ENCODE data around the gene GRIK3. TPM values are rescaled to one million over a fixed set of nuclear protein-coding genes. Genes with fewer than 3 reads are reported as not detected.

The GRIK3 gene
- polyA plus RNA-seq, 2 of the 4 experiments (the other 2 are of a cell fraction): not detected

DNA sequence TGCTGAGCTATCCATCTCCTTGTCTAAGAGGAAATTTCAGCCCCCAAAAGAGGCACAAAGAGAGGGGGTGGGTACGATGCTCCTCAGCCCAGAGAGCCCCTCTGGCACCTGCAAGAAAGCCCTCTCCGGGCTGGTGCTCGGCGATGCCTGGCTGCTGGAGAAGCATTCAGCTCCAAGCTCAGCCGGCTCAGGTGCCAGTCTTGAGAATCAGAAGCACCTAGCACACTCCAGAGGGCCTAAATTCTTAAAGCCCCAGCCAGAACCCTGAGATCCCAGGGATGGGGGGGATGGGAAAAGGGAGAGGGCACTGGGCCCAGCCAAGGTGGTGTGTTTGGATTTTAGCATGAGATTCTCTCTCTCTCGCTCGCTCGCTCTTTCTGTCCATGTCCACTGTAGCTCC, 2.9 kb downstream of the GRIK3 start:
- POLR2A ChIA-PET: no interaction called here
- H3K27ac ChIP-seq: no peak overlapping the region
- H3K4me2 ChIP-seq: no peak overlapping the region
- no peak overlapping the region for H3K4me3 ChIP-seq
- DNase-seq (ENCODE audit: low read depth in 1 of 2, low spot score in 1 of 2) (no peak), FAIRE-seq (no peak), ATAC-seq (no peak)
- H3K4me1 ChIP-seq: no peaks in the 10 kb centered on the region
- CTCF ChIA-PET: no interaction called here
- H3K9me3 ChIP-seq: no peaks in the 10 kb centered on the region
- TF ChIP-seq CHD4 (IDR thresholded peaks at IDR 0.05; ENCODE audit: borderline replicate concordance) (no peak), NR3C1 (IDR thresholded peaks at IDR 0.05) (no peak), HOXA7 (CRISPR knock-in tag; IDR thresholded peaks at IDR 0.05) (no peak), ESRRA (IDR thresholded peaks at IDR 0.05; ENCODE audit: borderline replicate concordance, low read length) (no peak), PBX3 (IDR thresholded peaks at IDR 0.05) (no peak), HEYL (CRISPR knock-in tag; IDR thresholded peaks at IDR 0.05) (no peak), CEBPB (IDR thresholded peaks at IDR 0.05) (no peak), MYC (IDR thresholded peaks at IDR 0.05; ENCODE audit: borderline replicate concordance, low read length) (no peak)
- TF ChIP-seq, protein P1, sequence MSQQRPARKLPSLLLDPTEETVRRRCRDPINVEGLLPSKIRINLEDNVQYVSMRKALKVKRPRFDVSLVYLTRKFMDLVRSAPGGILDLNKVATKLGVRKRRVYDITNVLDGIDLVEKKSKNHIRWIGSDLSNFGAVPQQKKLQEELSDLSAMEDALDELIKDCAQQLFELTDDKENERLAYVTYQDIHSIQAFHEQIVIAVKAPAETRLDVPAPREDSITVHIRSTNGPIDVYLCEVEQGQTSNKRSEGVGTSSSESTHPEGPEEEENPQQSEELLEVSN (IDR thresholded peaks at IDR 0.05; ENCODE audit: borderline replicate concordance, low read depth): no peak
- 78% methylated on average over 3 of the region's 8 CpGs for WGBS (ENCODE audit: missing lambda C conversion rate)

GRCh38 chr1:37028981-37029617, 5.2 kb downstream of the GRIK3 start:
- no peak for FAIRE-seq
- POLR2A ChIA-PET: no interaction called here
- no peaks in the 10 kb centered on the region for H3K4me1 ChIP-seq

More at GRCh38 chr1:37028981-37029617, 5.2 kb downstream of the GRIK3 start:
- TF ChIP-seq BHLHE40 (IDR thresholded peaks at IDR 0.05; ENCODE audit: low read depth, low read length) (no peak), HEYL (CRISPR knock-in tag; IDR thresholded peaks at IDR 0.05) (no peak), EHMT2 (IDR thresholded peaks at IDR 0.05; ENCODE audit: low read depth) (no peak), CEBPB (IDR thresholded peaks at IDR 0.05) (no peak), MAFK (IDR thresholded peaks at IDR 0.05; ENCODE audit: partially characterized antibody) (no peak), CTCF (IDR thresholded peaks at IDR 0.05) (no peak), BCL3 (IDR thresholded peaks at IDR 0.05) (no peak), KDM5A (IDR thresholded peaks at IDR 0.05) (no peak), HMGXB4 (CRISPR knock-in tag; IDR thresholded peaks at IDR 0.05; ENCODE audit: borderline replicate concordance) (no peak), RNF2 (IDR thresholded peaks at IDR 0.05; ENCODE audit: borderline replicate concordance, low read depth) (no peak), ZFP36 (IDR thresholded peaks at IDR 0.05; ENCODE audit: borderline replicate concordance, partially characterized antibody) (no peak), PBX3 (IDR thresholded peaks at IDR 0.05) (no peak), ZNF302 (CRISPR knock-in tag; IDR thresholded peaks at IDR 0.05) (no peak), POLR2AphosphoS2 (conservative IDR thresholded peaks at IDR 0.05; ENCODE audit: low read length) (no peak), MYC (IDR thresholded peaks at IDR 0.05; ENCODE audit: borderline replicate concordance, low read length) (no peak), HES2 (IDR thresholded peaks at IDR 0.05) (no peak), EHF (CRISPR knock-in tag; IDR thresholded peaks at IDR 0.05) (no peak), SMC3 (IDR thresholded peaks at IDR 0.05) (no peak)
- TF ChIP-seq, protein P1 (IDR thresholded peaks at IDR 0.05; ENCODE audit: borderline replicate concordance, low read depth): no peak
- CTCF ChIA-PET: no interaction called here
- DNase-seq (ENCODE audit: low read depth in 1 of 2, low spot score in 1 of 2) (no peak), ATAC-seq (peak in 1 of 2 experiments; percentile 36; a peak in 2 of 6 replicates)
- no peaks in the 10 kb centered on the region for H3K9me3 ChIP-seq
- H3K27ac ChIP-seq: no peak overlapping the region
- whole genome bisulfite sequencing (ENCODE audit: missing lambda C conversion rate): 0% methylated on average over 3 of the region's 12 CpGs
- H3K4me2 ChIP-seq: no peak overlapping the region
- H3K4me3 ChIP-seq: no peak overlapping the region
